Gastroesophageal sphincter (tissue), 4 donors: Measurements from ENCODE around the gene CDK10. TPM values are rescaled to one million over a fixed set of nuclear protein-coding genes. Genes with fewer than 3 reads are reported as not detected.

Experiments used
- ATAC-seq: fragments of 150-250 bp; one replicate; pipeline ENCODE4 v1.9.1; 2016; ENCODE audit warnings: mild to moderate bottlenecking, moderate library complexity
- H3K27ac ChIP-seq, 4 donors: fragments of 200-600 bp; sonication (generic) in 3 of 4; 1 replicate in 3 of 4; 2 replicates in 1 of 4; pipeline ENCODE4 v1.5.1; 2016 to 2019
- H3K27me3 ChIP-seq: fragments of 200-600 bp; sonication (generic); one replicate; pipeline ENCODE4 v1.5.1; 2019
- H3K36me3 ChIP-seq, 2 donors: fragments of 200-600 bp; sonication (generic); one replicate each; pipeline ENCODE4 v1.5.1; 2019; ENCODE audit warnings: control low read depth in 1 of 2
- H3K4me1 ChIP-seq, 3 donors: fragments of 200-600 bp; sonication (generic); 1 replicate in 2 of 3; 2 replicates in 1 of 3; pipeline ENCODE4 v1.5.1; 2016 to 2019; ENCODE audit warnings: control low read depth in 2 of 3
- H3K4me3 ChIP-seq, 2 donors: fragments of 200-600 bp; sonication (generic); one replicate each; pipeline ENCODE4 v1.5.1; 2019; ENCODE audit warnings: mild to moderate bottlenecking in 1 of 2, moderate library complexity in 1 of 2
- H3K9me3 ChIP-seq, 3 donors: fragments of 200-600 bp; sonication (generic); one replicate each; pipeline ENCODE4 v1.5.1; 2017 to 2019; ENCODE audit warnings: control low read depth in 2 of 3
- CTCF ChIP-seq, 4 experiments: fragments of 200-600 bp in 2 of 4; fragments of 450-650 bp in 2 of 4; sonication (generic) in 1 of 4; IDR thresholded peaks; one replicate each; pipeline ENCODE4 v1.5.1; 2017 to 2019; ENCODE audit warnings: antibody characterized with exemption in 4 of 4, mild to moderate bottlenecking in 2 of 4, moderate library complexity in 2 of 4
- EP300 ChIP-seq: sonication (generic); formaldehyde crosslinking; IDR thresholded peaks from one replicate; pipeline ENCODE4 v1.6.1; 2017; ENCODE audit warnings: antibody characterized with exemption, mild to moderate bottlenecking
- POLR2A ChIP-seq, 2 donors: fragments of 450-650 bp; IDR thresholded peaks; one replicate each; pipeline ENCODE4 v1.6.1; 2017; ENCODE audit warnings: antibody characterized with exemption in 2 of 2, mild to moderate bottlenecking in 2 of 2, moderate library complexity in 1 of 2
- POLR2AphosphoS5 ChIP-seq: sonication (generic); formaldehyde crosslinking; IDR thresholded peaks from one replicate; pipeline ENCODE4 v1.6.1; 2017; ENCODE audit warnings: antibody characterized with exemption
- WGBS, 2 donors: methylation state at CpG; one replicate each; pipeline ENCODE4 v1.1.5; 2018; ENCODE audit warnings: low coverage in 1 of 2; 5-methylcytosine and 5-hydroxymethylcytosine counted together
- total RNA-seq, 4 donors: library from RNA; depleted of rRNA; stranded (reverse); fragments of >200 nt; gene quantifications; one replicate each; pipeline ENCODE4 v1.1.0, GENCODE V29; 2016

CDK10 gene
- total RNA-seq, 4 donors from 2014 or later: 24.1 to 44.0 (median 28.9) TPM

- no peak for TF ChIP-seq EP300
- Histone ChIP-seq H3K9me3 (no peaks in the 10 kb centered on the region), H3K27me3 (no peaks in the 10 kb centered on the region), H3K4me3 (no peak overlapping the region), H3K4me1 (no peaks in the 10 kb centered on the region), H3K27ac (no peak overlapping the region), H3K36me3 (no peaks in the 10 kb centered on the region)
- WGBS, 2 donors: 64 to 80% methylated on average over 2 to 14 of the region's 16 CpGs
- no peak for ATAC-seq
Observed at GRCh38 chr16:89672177-89672941, 14.1 kb upstream of the CDK10 start.

GRCh38 chr16:89678258-89678657, 8.2 kb upstream of the CDK10 start:
- H3K36me3 ChIP-seq: no peaks in the 10 kb centered on the region
- H3K9me3 ChIP-seq: no peaks in the 10 kb centered on the region
- H3K27me3 ChIP-seq: no peaks in the 10 kb centered on the region
- no peak overlapping the region for H3K27ac ChIP-seq
- 93 to 94% methylated on average over 2 of the region's 2 CpGs for WGBS, 2 donors
- no peak for ATAC-seq
- TF ChIP-seq POLR2A (IDR thresholded peaks at IDR 0.05) (no peak), EP300 (no peak), POLR2AphosphoS5 (no peak), CTCF (IDR thresholded peaks at IDR 0.05) (no peak)
- H3K4me1 ChIP-seq: no peaks in the 10 kb centered on the region
- no peak overlapping the region for H3K4me3 ChIP-seq

- Histone ChIP-seq H3K4me3 (peak overlapping the region in 1 of 2 donors; percentile 90), H3K36me3 (peaks cover 0 to 9% of the 10 kb centered on the region in 2 donors), H3K27ac (no peak overlapping the region), H3K27me3 (no peaks in the 10 kb centered on the region), H3K9me3 (no peaks in the 10 kb centered on the region), H3K4me1 (peaks cover 3 to 23% (median 8%) of the 10 kb centered on the region in 3 donors)
- no CpG with 5 or more reads among the region's 1 CpG for WGBS, 2 donors
- no peak for ATAC-seq
- no peak for TF ChIP-seq EP300
- TF ChIP-seq POLR2AphosphoS5: no peak
- TF ChIP-seq POLR2A (IDR thresholded peaks at IDR 0.05): no peak
- TF ChIP-seq CTCF (IDR thresholded peaks at IDR 0.05): no peak
Observed at GRCh38 chr16:89685916-89686315, 573 bp upstream of the CDK10 start.

GRCh38 chr16:89687092-89687940, 827 bp downstream of the CDK10 start:
- Histone ChIP-seq H3K27ac (peak overlapping the region; percentile 19 to 92 (median 91)), H3K4me3 (peak overlapping the region; percentile 69 to 90), H3K9me3 (no peaks in the 10 kb centered on the region), H3K4me1 (peaks cover 3 to 23% (median 8%) of the 10 kb centered on the region in 3 donors), H3K36me3 (peaks cover 0 to 23% of the 10 kb centered on the region in 2 donors), H3K27me3 (no peaks in the 10 kb centered on the region)
- TF ChIP-seq POLR2A (IDR thresholded peaks at IDR 0.05) (no peak), POLR2AphosphoS5 (no peak), CTCF (IDR thresholded peaks at IDR 0.05) (no peak), EP300 (no peak)
- no peak for ATAC-seq
- WGBS, 2 donors: 19 to 37% methylated on average over 7 to 18 of the region's 42 CpGs

DNA sequence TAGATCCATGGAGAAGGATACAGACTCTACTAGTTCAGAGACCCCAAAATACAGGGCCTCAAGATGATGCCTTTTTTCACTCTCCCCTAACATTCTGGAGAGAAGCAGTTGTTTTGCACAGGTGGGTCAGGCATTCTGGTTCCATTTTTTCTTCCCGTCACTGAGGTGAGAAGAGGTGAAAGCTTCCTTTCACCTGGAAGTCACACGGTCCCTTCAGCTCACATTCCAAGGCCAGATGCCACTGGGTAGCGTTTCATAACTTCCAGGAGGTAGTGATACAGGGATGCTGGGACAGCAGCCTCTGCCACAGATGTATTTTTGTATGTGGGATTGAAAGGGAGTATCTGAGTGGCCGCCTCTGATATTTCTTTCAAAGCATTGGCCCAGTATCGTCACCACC, 1.9 kb downstream of the CDK10 start:
- 92% methylated on average over 2 of the region's 5 CpGs; no CpG with 5 or more reads in 1 of the 2 donors for WGBS, 2 donors
- H3K4me3 ChIP-seq: no peak overlapping the region
- no peak for ATAC-seq
- no peak overlapping the region for H3K27ac ChIP-seq
- no peaks in the 10 kb centered on the region for H3K9me3 ChIP-seq
- TF ChIP-seq EP300: no peak
- TF ChIP-seq CTCF (IDR thresholded peaks at IDR 0.05): no peak
- TF ChIP-seq POLR2AphosphoS5: no peak
- TF ChIP-seq POLR2A (IDR thresholded peaks at IDR 0.05): no peak
- no peaks in the 10 kb centered on the region for H3K27me3 ChIP-seq
- H3K4me1 ChIP-seq: peaks cover 3 to 23% (median 8%) of the 10 kb centered on the region in 3 donors
- H3K36me3 ChIP-seq: peaks cover 0 to 34% of the 10 kb centered on the region in 2 donors
